Renal cortical epithelial cell (primary cell): Measurements from ENCODE around the gene RASSF1. TPM values are rescaled to one million over a fixed set of nuclear protein-coding genes. Genes with fewer than 3 reads are reported as not detected.

Experiments used
- DNase-seq: peaks from one replicate; pipeline ENCODE4 v3.0.0-alpha.2; 2011; ENCODE audit warnings: low read depth
- total RNA-seq: library from RNA; depleted of rRNA; stranded (reverse); fragments of >200 nt; gene quantifications from 2 replicates; pipeline ENCODE4 v1.2.3, GENCODE V29; 2014

Gene RASSF1
- total RNA-seq, 1 donor from 2014 or later, result 17.8 TPM

DNA sequence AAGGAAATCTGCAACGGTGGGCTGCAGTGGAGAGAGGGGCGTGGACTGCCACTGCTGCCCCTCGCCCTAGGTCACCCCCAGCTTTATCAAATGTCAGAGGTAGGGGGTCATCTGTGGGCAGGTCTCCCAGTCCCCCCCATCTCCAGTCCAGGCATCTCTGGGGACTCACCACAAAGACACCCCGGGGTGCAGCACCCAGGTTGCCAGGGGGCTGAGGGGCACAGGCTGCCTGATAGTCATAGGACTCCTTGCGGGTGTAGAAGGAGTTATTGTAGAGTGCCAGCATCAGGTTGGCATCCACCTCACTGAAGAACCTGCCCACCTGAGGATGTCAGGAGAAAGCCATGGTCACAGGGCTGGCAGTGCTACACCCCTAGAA is 25.2 kb upstream of the RASSF1 start:
- DNase-seq, result no peak

- DNase-seq, result peak; percentile 54
These were observed 24.6 kb upstream of the RASSF1 start for GRCh38 chr3:50365080-50365841.

GRCh38 chr3:50364573-50365079 is 24.0 kb upstream of the RASSF1 start:
- no peak for DNase-seq

DNA sequence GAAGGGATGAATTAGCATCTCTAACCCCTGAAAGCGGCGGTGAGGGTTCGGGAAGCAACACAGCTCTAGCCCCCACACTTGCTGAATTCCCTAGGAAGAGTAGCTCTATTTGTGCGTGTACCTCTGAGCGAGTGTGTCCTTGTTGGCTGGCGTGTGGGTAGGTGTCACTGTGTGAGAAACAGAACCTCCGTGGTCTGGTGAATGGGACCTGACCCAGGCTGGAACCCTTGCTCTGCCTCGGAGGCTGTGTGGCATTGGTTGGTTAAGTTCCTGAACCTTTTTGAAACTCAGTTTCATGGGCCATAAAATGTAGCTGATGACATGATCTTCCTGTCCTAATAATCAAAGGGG is 19.1 kb upstream of the RASSF1 start:
- DNase-seq, result no peak

GRCh38 chr3:50358911-50359759 is 18.5 kb upstream of the RASSF1 start, which contains the start of gene TMEM115:
TSS of gene TMEM115 (minus strand) at chr3:50359521. CDS start at chr3:50359063, 458 bp downstream.
- DNase-seq, result peak; percentile 99

- DNase-seq, result no peak
These were observed 17.8 kb upstream of the RASSF1 start for GRCh38 chr3:50358355-50358910.

DNA sequence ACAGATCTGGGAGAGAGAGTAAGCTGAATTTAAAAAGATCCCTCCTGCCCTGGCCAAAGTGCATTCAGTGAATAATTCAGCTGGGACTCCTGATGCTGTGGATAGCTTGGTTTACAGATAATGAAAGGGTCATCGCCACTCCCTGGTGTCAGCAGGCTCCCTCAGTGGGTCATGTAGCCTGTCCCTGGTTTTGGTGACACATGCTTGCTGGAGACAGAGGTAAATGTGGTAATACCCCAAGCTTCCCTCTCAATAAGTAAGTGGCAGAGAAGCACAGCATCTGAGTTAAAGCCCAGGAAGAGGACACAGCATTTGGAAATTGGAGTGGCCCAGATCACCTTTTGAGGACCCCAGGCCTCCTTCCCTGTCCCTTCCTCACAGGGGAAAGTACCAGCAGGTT is 16.8 kb upstream of the RASSF1 start:
- DNase-seq, result no peak

DNA sequence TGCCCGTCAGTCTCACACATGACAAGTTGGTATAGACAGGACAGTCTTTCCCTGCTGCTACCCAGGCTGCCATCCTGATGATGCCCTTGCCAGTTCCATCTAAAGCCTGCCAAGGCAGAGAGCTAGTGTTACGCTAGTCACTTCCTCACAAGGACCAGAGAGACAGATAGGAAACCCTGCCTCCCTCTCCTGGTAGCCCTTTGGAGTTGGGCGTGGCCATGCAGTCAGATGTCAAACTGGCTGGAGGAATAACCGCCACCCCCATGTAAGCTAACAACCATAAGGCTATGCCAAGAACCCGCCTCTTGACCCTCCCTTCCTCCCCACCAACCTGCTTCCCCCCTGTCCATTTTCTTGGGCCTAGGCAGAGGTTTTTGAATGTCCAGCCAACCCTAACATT is 15.9 kb upstream of the RASSF1 start:
- peak; percentile 33 for DNase-seq

GRCh38 chr3:50355829-50356552 is 15.4 kb upstream of the RASSF1 start:
- no peak for DNase-seq

DNA sequence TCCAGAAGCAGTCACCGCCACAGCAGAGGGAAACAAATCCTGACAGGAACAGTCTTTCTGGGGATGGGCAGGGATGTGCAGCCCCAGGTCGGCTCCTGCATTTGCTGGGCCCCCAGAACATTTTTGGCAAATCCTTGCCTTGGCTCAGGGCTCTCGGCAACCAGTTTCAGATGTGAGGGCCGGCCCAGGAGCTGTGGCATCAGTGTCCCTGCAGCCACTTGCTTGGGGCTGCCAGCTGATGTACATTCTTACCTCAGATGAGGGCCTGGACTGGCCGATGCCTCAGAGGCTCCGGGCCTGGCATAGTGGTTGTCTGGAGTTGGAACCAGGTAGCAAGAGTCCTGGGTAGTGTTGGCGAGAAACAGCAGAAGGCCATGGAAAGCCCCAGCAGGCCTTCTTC is 14.2 kb upstream of the RASSF1 start:
- no peak for DNase-seq

DNA sequence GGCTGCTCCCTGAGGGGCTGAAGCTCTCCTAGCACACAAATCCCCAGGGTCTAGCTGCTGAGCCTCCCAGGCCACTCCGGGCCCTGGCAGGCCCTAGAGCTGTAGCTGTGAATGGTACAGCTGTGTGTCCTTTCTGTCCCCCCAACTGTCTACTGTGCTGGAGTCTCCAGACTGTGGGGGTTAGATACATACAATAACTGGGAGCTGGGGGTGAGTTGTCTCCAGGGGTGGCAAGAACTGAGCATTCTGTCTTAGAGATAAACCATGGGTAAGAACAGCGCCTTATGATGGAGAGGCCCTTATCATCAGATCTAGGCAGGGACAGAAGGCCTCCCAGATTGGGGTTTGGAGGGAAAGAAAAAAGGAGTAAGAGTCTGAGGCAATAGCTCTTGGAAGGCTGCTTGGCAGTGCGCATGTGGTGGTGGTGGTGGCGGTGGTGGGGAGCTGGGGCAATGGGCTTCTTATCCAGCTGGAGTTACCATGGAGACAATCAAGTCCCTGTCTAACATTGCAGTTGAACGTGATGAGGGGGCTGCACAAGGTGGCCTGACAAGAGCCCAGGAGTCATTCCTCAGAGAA is 13.6 kb upstream of the RASSF1 start:
- no peak for DNase-seq

DNA sequence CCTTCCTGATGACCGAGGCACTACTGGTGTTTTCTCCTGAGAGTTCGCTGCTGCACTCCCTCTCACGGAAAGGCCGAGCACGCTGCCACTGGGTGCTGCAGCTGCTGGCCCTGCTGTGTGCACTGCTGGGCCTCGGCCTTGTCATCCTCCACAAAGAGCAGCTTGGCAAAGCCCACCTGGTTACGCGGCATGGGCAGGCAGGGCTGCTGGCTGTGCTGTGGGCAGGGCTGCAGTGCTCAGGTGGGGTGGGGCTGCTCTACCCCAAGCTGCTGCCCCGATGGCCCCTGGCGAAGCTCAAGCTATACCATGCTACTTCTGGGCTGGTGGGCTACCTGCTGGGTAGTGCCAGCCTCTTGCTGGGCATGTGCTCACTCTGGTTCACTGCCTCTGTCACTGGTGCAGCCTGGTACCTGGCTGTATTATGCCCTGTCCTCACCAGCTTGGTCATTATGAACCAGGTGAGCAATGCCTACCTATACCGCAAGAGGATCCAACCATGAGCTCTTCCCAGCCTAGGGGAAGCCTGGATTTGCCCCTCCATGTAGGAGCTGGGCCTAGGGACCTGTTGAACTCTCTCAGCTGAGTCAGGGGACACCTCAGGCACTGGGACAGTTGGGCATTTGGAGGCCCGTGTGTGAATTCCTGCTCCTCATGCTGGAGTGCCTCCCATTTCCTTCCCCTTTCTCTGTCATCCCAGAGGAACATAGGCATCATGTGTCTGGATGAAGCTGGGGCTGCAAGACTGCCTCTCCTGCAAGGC is 12.8 kb upstream of the RASSF1 start:
- DNase-seq, result no peak

DNA sequence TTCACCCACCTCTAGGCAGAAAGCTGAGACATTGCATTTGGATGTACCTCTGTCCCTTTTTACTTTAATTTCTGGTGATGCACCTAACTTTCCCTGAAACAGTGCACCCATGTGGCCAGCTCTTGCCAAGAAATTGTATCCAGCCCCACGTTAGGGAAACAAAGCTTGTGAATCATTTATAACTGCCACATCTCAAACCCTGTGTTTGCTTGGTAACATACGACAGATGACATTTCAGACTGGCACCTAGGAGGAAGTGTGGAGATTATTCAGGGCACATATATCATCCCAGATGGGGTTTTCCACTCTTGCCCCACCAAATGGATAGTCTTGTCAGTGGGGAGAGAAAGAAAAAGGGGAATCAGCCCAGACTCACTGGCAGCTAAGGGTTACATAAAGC is 12.1 kb upstream of the RASSF1 start:
- peak; percentile 58 for DNase-seq

DNA sequence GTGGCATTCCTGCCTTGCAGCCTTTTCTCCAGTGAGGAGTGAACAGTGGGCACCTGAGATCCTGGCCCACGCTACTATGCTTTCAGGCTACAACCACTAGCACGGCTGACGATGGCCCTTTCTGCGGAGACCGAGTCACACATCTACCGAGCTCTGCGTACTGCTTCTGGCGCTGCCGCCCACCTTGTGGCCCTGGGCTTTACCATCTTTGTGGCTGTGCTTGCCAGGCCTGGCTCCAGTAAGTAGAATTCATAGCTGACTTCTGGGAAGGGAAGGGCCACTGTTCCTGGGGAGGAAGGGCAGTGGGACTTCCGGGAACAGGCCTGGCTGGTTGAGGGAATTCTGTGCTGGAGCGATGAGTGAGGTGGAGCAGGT is 10.7 kb upstream of the RASSF1 start:
- no peak for DNase-seq

DNA sequence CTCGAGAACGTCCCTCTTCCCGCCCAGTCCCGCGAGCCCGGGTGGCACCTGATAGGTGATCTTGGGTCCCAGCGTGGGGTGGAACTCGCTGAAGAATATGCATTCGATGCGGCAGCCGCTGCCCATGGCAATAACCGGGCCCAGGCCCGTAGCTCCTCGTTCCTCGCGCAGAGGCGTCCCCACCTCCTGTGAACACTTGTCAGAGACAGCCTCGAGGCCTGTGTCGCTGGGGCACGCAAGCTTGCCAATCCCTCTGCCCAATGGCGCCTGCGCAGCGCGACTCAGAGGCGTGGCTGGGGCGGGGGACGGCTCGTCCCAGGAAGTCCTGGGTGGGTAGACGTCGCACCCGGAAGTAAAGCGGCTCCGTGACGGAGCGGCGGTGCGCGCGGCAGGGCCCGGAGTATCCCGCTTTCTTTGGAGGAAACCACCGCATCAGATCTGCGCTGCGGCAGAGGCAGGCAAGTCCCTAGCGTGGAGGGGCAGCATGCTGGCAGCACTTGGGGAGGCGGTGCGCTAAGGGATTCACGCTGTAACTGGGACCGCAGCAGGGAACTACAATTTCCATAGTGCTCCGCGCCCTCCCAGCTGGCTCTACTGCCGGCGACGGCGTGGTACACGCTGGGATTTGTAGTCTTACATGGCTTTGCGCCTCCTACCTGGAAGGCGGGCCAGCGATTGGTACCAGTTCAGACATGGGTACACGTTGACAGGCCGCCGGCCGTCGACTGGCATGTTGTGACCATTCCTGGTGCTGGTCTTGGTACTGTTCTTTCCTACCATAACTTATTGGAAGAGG is 10.1 kb upstream of the RASSF1 start, which contains the start of the genes CYB561D2 and NPRL2:
Gene CYB561D2, plus strand, starts transcription at position 336 of the 796 bp plus-strand sequence. CDS start 572 bp downstream, outside the sequence.
Gene NPRL2, minus strand, starts transcription at position 249 of the 796 bp plus-strand sequence. Its CDS starts 123 bp downstream, at position 126.
- DNase-seq, result peak; percentile 87

DNA sequence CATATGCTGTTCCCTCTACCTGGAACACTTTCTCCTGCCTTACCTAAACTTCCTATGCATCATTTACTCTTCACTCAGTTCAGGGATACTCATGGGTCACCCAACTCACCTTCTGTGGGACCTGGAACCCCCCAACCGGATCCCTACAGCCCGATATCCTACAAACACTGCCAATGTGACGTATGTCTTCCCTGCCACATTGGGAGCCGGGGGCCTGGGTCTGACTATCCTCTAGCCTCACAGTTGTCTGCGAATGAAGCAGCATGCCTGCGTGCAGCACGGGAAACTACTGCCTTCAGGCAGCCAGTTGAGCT is 9.5 kb upstream of the RASSF1 start:
- no peak for DNase-seq

- peak; percentile 62 for DNase-seq
These were observed 6.7 kb upstream of the RASSF1 start for GRCh38 chr3:50347187-50347813.

GRCh38 chr3:50345586-50346234 is 5.1 kb upstream of the RASSF1 start, which contains the start of gene ZMYND10:
TSS of gene ZMYND10 (minus strand) at chr3:50345732. CDS start at chr3:50345579, 153 bp downstream.
- DNase-seq, result no peak

DNA sequence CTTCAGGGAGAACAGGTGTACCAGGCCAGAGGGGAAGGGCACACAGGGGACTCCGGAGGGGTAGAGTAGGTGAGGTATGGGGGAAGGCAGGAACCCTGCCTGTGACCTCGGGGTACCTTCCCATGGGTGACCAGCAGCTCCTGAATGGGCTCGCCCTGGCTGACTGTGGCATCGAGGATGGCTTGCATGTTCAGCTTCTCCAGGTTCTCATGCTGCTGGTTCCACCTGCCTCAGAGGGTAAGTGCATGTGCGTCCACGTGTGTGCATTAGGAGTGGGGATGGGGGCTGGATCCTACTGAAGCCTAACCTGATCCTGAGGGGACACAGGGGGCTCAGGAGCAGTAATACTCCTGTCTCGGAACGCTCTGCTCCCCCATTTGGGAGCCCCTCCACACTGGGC is 4.4 kb upstream of the RASSF1 start:
- no peak for DNase-seq
